Stomach (tissue), 4 donors: Measurements from ENCODE around the gene TPCN1.

Experiments used
- CTCF ChIP-seq, 7 experiments: fragments of 450-650 bp in 4 of 7; fragments of 200-600 bp in 3 of 7; sonication (generic) in 3 of 7; IDR thresholded peaks; one replicate each; pipeline ENCODE4 v1.5.1; 2016 to 2019; ENCODE audit warnings: antibody characterized with exemption in 7 of 7, control low read depth in 2 of 7, mild to moderate bottlenecking in 1 of 7
- POLR2A ChIP-seq, 4 donors: fragments of 450-650 bp; IDR thresholded peaks; one replicate each; pipeline ENCODE4 v1.6.1; 2016; ENCODE audit warnings: antibody characterized with exemption in 4 of 4, control low read depth in 2 of 4, mild to moderate bottlenecking in 1 of 4, moderate library complexity in 1 of 4

GRCh38 chr12:113269257-113269943 lies 48.1 kb downstream of the TPCN1 start:
- TF ChIP-seq CTCF (IDR thresholded peaks at IDR 0.05) = no peak
- no peak for TF ChIP-seq POLR2A (IDR thresholded peaks at IDR 0.05)
